ENCODE results near the gene CHCHD6.

- TF ChIP-seq CHD1 (IDR thresholded peaks at IDR 0.05; ENCODE audit: low read depth, low read length) (no peak), FOS (IDR thresholded peaks at IDR 0.05; ENCODE audit: low read depth, low read length) (no peak)
These were observed 231.0 kb downstream of the CHCHD6 start for GRCh38 chr3:126934991-126935390.

Measured in IMR-90 (cell line).